Measurements from ENCODE around the gene PSMB8.

GRCh38 chr6:32833664-32834063, 10.2 kb downstream of the PSMB8 start:
- TF ChIP-seq REST (IDR thresholded peaks at IDR 0.05; ENCODE audit: insufficient read depth in 1 of 2, low read depth in 2 of 2, low read length in 2 of 2) (no peak), FOXP2 (optimal IDR thresholded peaks at IDR 0.05; ENCODE audit: borderline replicate concordance, extremely low read depth, extremely low read length, insufficient read depth) (no peak)

Measured in PFSK-1 (cell line).